Stomach (tissue), 4 donors: ENCODE measurements around the gene CAMSAP2.

Experiments used
- CTCF ChIP-seq, 7 experiments: fragments of 450-650 bp in 4 of 7; fragments of 200-600 bp in 3 of 7; sonication (generic) in 3 of 7; IDR thresholded peaks; one replicate each; pipeline ENCODE4 v1.5.1; 2016 to 2019; ENCODE audit warnings: antibody characterized with exemption in 7 of 7, control low read depth in 2 of 7, mild to moderate bottlenecking in 1 of 7
- POLR2A ChIP-seq, 4 donors: fragments of 450-650 bp; IDR thresholded peaks; one replicate each; pipeline ENCODE4 v1.6.1; 2016; ENCODE audit warnings: antibody characterized with exemption in 4 of 4, control low read depth in 2 of 4, mild to moderate bottlenecking in 1 of 4, moderate library complexity in 1 of 4

- no peak for TF ChIP-seq CTCF (IDR thresholded peaks at IDR 0.05)
- no peak for TF ChIP-seq POLR2A (IDR thresholded peaks at IDR 0.05)
These were observed 67.0 kb downstream of the CAMSAP2 start for GRCh38 chr1:200805719-200806118.
